Measurements from ENCODE around the gene ERN1.

DNA sequence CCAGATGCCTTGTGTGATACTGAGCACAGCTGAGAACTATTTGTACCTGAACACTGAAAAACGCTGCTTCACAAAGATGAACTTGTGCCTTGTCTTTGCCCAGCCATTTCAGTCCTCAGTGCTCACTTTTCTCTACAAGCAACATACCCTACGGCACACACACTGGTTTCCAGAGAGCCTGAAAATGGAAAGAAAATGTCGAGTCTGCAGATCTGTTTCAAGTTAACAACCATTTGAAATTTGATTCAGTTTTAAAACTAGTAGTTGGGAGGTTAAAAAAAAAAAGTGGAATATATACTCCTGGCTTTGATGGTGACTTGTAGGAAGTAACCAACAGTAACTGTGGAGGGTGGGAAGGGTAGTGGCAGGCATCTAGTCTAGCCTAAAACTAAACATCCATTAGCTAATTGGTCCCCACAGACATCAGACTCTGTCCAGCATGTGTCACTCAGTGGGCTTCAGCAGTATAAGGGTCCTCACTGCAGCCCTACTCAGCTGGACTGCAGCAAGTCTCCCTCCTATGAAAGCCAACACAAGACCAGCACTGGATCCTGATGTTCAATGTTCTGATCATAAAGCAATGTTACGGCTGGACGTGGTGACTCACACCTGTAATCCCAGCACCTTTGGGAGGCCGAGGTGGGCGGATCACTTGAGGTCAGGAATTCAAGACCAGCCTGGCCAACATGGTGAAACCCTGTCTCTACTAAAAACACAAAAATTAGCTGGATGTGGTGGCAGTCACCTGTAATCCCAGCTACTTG, 27.1 kb downstream of the ERN1 start:
- TF ChIP-seq SP1 (IDR thresholded peaks at IDR 0.05; ENCODE audit: low read depth, low read length) (no peak), POLR2A (IDR thresholded peaks at IDR 0.05; ENCODE audit: control extremely low read depth in 1 of 2, low read depth in 2 of 2, low read length in 2 of 2) (no peak), JUN (IDR thresholded peaks at IDR 0.05; ENCODE audit: low read depth, low read length) (no peak), FOSL1 (IDR thresholded peaks at IDR 0.05; ENCODE audit: insufficient read depth, low read depth, low read length) (no peak)
- TF ChIP-seq, protein P1, sequence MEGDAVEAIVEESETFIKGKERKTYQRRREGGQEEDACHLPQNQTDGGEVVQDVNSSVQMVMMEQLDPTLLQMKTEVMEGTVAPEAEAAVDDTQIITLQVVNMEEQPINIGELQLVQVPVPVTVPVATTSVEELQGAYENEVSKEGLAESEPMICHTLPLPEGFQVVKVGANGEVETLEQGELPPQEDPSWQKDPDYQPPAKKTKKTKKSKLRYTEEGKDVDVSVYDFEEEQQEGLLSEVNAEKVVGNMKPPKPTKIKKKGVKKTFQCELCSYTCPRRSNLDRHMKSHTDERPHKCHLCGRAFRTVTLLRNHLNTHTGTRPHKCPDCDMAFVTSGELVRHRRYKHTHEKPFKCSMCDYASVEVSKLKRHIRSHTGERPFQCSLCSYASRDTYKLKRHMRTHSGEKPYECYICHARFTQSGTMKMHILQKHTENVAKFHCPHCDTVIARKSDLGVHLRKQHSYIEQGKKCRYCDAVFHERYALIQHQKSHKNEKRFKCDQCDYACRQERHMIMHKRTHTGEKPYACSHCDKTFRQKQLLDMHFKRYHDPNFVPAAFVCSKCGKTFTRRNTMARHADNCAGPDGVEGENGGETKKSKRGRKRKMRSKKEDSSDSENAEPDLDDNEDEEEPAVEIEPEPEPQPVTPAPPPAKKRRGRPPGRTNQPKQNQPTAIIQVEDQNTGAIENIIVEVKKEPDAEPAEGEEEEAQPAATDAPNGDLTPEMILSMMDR (IDR thresholded peaks at IDR 0.05; ENCODE audit: control extremely low read depth in 1 of 3, insufficient read depth in 1 of 3, low read depth in 1 of 3, low read length in 3 of 3), result no peak
- TF ChIP-seq, protein P2, sequence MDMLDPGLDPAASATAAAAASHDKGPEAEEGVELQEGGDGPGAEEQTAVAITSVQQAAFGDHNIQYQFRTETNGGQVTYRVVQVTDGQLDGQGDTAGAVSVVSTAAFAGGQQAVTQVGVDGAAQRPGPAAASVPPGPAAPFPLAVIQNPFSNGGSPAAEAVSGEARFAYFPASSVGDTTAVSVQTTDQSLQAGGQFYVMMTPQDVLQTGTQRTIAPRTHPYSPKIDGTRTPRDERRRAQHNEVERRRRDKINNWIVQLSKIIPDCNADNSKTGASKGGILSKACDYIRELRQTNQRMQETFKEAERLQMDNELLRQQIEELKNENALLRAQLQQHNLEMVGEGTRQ (IDR thresholded peaks at IDR 0.05; ENCODE audit: low read length), result no peak
